Progenitor cell of endocrine pancreas (in vitro differentiated cells): Measurements from ENCODE around the gene CCDC88B. TPM values are rescaled to one million over a fixed set of nuclear protein-coding genes. Genes with fewer than 3 reads are reported as not detected.
A peak's percentile ranks its signal among the peaks of the same experiment; 100 is the strongest.

ENCODE experiments used
- DNase-seq: peaks from one replicate; pipeline ENCODE4 v3.0.0; 2021; ENCODE audit warnings: low spot score; ENCODE audit not compliant: unreplicated experiment
- H3K27ac Mint-ChIP-seq: 2 replicates; pipeline ENCODE4 v1.8.0; 2021; ENCODE audit warnings: mild to moderate bottlenecking, moderate library complexity, mixed read lengths
- H3K27me3 Mint-ChIP-seq: 2 replicates; pipeline ENCODE4 v1.8.0; 2021; ENCODE audit warnings: mixed read lengths
- H3K36me3 Mint-ChIP-seq: 2 replicates; pipeline ENCODE4 v1.8.0; 2022; ENCODE audit warnings: mixed read lengths; ENCODE audit not compliant: insufficient read depth
- H3K4me1 Mint-ChIP-seq: 2 replicates; pipeline ENCODE4 v1.8.0; 2021; ENCODE audit warnings: low read depth, mixed read lengths
- H3K4me3 Mint-ChIP-seq: 2 replicates; pipeline ENCODE4 v1.8.0; 2021; ENCODE audit warnings: low read depth, mild to moderate bottlenecking, moderate library complexity, mixed read lengths
- H3K9me3 Mint-ChIP-seq: 2 replicates; pipeline ENCODE4 v1.8.0; 2021; ENCODE audit warnings: low read depth, mixed read lengths
- total RNA-seq: library from RNA; stranded (reverse); gene quantifications from 2 replicates; pipeline ENCODE4 v1.2.1, GENCODE V29; 2021
- TF ChIP-seq, protein P1 (sequence below): fragments of 200-600 bp; sonication (generic); IDR thresholded peaks from one replicate; pipeline ENCODE4 v1.5.0; 2021; ENCODE audit warnings: antibody characterized with exemption, mild to moderate bottlenecking; ENCODE audit not compliant: unreplicated experiment

CCDC88B gene
- total RNA-seq, 1 donor from 2014 or later, result 4.3 TPM

- no peaks in the 10 kb centered on the region for H3K9me3 Mint-ChIP-seq
- no peak overlapping the region for H3K4me3 Mint-ChIP-seq
- peaks cover 14% of the 10 kb centered on the region for H3K27me3 Mint-ChIP-seq
- peaks cover 5% of the 10 kb centered on the region for H3K4me1 Mint-ChIP-seq
- TF ChIP-seq, protein P1, sequence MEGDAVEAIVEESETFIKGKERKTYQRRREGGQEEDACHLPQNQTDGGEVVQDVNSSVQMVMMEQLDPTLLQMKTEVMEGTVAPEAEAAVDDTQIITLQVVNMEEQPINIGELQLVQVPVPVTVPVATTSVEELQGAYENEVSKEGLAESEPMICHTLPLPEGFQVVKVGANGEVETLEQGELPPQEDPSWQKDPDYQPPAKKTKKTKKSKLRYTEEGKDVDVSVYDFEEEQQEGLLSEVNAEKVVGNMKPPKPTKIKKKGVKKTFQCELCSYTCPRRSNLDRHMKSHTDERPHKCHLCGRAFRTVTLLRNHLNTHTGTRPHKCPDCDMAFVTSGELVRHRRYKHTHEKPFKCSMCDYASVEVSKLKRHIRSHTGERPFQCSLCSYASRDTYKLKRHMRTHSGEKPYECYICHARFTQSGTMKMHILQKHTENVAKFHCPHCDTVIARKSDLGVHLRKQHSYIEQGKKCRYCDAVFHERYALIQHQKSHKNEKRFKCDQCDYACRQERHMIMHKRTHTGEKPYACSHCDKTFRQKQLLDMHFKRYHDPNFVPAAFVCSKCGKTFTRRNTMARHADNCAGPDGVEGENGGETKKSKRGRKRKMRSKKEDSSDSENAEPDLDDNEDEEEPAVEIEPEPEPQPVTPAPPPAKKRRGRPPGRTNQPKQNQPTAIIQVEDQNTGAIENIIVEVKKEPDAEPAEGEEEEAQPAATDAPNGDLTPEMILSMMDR, result no peak
- DNase-seq, result no peak
- H3K36me3 Mint-ChIP-seq, result no peaks in the 10 kb centered on the region
- no peak overlapping the region for H3K27ac Mint-ChIP-seq
Measured at GRCh38 chr11:64330888-64331287, 9.1 kb upstream of the CCDC88B start.

DNA sequence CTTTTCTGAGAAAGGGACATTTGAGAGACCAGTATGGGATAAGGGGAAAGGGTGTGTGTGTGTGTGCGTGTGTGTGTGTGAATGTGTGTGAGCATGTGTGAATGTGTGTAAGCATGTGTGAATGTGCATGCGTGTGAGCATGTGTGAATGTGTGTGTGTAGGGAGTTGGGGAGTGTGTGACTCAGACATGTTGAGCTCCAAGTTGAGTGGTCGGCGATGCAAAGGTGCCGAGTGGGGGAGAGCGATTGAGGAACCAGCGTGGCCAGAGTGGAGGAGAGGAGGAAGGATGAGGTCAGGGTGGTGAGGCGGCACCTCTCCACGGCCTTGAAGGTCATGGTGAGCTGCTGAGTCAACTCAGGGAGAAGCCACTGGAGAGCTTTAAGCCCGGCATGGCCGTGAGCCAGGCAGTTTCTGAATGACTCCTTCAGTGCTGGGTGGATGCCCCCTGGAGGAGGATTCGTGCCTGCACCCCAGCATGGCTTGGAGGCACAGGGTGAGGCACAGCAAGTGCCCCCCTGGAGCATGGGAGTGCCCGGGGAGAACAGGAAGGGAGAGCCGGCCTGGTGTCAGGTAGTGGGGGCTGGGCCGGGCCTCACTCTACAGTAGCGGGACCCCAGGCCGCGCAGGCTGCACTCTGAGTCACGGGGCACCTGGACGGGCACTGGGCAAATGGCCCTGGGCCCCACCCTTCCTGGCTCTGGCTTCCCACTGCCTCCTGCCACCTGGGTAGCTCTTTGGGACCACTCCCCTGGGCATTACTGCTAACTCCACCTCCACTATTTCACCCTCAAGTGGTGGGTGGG is 8.2 kb upstream of the CCDC88B start:
- Mint-ChIP-seq H3K27ac (no peak overlapping the region), H3K27me3 (peaks cover 14% of the 10 kb centered on the region), H3K4me3 (no peak overlapping the region), H3K36me3 (no peaks in the 10 kb centered on the region), H3K9me3 (no peaks in the 10 kb centered on the region), H3K4me1 (peaks cover 5% of the 10 kb centered on the region)
- no peak for DNase-seq
- TF ChIP-seq, protein P1, result peak; percentile 45

GRCh38 chr11:64333556-64333955 is 6.4 kb upstream of the CCDC88B start:
- DNase-seq, result no peak
- no peaks in the 10 kb centered on the region for H3K36me3 Mint-ChIP-seq
- H3K27ac Mint-ChIP-seq, result no peak overlapping the region
- no peaks in the 10 kb centered on the region for H3K9me3 Mint-ChIP-seq
- peaks cover 15% of the 10 kb centered on the region for H3K27me3 Mint-ChIP-seq
- no peak overlapping the region for H3K4me3 Mint-ChIP-seq
- TF ChIP-seq, protein P1, result no peak
- peaks cover 5% of the 10 kb centered on the region for H3K4me1 Mint-ChIP-seq

GRCh38 chr11:64334764-64335735 is 5.0 kb upstream of the CCDC88B start:
- TF ChIP-seq, protein P1, result no peak
- no peaks in the 10 kb centered on the region for H3K36me3 Mint-ChIP-seq
- peak; percentile 44 for DNase-seq
- H3K27me3 Mint-ChIP-seq, result peaks cover 19% of the 10 kb centered on the region
- no peak overlapping the region for H3K4me3 Mint-ChIP-seq
- H3K27ac Mint-ChIP-seq, result peak overlapping the region; percentile 37
- peaks cover 5% of the 10 kb centered on the region for H3K4me1 Mint-ChIP-seq
- no peaks in the 10 kb centered on the region for H3K9me3 Mint-ChIP-seq

GRCh38 chr11:64337538-64338249 is 2.3 kb upstream of the CCDC88B start:
- Mint-ChIP-seq H3K9me3 (no peaks in the 10 kb centered on the region), H3K27ac (no peak overlapping the region), H3K36me3 (no peaks in the 10 kb centered on the region), H3K27me3 (peaks cover 28% of the 10 kb centered on the region), H3K4me3 (no peak overlapping the region), H3K4me1 (peaks cover 5% of the 10 kb centered on the region)
- TF ChIP-seq, protein P1, result no peak
- no peak for DNase-seq
